ENCODE measurements around the gene PPM1H.
"Not testable (repeated sequence)": the region's sequence is repeated elsewhere in the genome, so short reads cannot be mapped to it uniquely, and the experiment has no call there.

PPM1H gene

DNA sequence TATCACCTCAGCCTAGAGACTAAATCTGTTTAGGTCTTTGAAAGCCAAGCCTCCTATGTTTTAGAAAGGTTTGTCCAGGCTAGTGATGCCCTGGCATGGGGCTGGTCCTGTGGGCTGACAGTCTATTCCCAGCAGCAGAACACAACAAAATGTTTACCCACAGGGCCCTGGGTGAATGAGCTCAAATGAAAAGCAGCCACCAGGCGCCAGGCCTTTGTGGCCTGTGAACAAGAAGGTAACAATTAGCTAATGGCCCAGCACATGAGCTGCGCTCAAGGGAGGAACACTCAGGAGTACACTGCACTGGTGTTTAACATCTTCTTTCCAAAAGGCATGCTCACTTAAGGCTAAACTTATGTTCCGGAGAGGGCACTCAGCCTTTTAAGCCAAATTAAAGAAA is 266.2 kb downstream of the PPM1H start:
- DNase-seq: no peak

DNA sequence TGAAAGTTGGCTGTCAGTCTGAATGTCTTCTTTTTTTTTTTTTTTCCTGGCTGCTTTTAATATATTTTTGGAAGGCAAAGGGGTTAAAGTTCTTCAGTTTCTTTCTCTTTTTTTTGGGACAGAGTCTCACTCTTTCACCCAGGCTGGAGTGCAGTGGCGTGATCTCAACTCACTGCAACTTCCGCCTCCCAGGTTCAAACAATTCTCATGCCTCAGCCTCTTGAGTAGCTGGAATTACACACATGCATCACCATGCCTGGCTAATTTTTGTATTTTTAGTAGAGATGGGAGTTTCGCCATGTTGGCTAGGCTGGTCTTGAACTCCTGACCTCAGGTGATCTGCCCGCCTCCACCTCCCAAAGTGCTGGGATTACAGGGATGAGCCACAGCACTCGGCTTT is 270.0 kb downstream of the PPM1H start:
- DNase-seq: not testable (repeated sequence)

DNA sequence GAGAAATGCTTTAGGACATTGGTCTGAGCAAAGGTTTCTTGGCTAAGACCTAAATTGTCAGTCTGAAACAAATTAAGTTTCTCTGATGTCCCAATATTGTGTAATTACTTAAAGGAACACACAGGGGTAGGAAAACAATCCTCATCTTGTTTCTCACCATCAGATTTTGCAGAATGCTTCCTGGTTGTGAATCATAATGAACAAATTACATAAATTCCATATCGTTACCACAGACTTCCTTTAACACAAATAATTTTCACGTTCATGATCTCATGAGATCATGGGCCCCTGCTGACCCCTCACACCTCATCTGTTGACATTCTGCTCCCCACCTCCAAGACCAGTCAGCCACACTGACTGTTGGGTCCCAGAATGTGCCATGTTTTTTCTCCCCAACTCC is 274.2 kb downstream of the PPM1H start:
- no peak for DNase-seq

DNA sequence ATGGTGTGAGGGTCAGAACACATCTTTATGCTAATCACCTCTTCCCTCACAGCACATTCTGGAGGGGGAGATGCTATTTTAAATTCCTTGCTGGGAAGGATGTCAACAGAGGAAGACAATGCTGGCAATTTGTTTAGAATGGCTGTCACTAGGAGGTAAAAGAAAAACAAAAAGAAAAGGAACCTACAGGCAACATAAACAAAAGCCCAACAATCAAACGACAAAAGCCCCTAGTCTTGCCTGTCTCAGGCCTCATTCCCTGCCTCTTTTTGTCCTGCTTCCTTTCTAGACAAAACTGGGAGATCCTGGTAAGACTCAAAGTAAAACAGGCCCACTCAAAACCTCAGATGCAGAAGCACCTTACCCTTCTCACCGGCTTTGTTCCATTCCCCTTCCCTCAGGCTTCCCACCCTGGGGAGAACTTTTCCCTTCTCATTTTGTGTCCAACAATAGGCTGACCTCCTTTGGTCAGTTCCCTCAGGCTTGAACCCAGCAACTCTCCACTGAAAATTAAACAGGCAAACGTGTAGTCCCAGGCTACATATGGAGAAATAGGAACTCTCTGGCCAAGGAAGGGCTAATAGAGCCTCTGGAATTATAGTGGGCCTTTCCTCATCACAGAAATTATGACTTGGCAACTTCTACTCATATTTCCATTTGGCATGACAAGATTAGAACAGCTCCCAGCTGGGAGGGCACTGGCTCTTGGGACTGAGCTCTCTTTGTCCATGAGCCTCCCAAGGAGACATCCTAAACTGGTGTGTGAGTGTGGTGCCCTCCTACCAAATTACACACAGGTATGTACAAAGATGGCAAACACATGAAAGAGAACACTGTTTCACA is 275.3 kb downstream of the PPM1H start:
- DNase-seq: no peak

GRCh38 chr12:62658910-62659309 is 276.0 kb downstream of the PPM1H start:
- DNase-seq: no peak

- no peak for DNase-seq
Measured at GRCh38 chr12:62657363-62657632, 277.7 kb downstream of the PPM1H start.

DNA sequence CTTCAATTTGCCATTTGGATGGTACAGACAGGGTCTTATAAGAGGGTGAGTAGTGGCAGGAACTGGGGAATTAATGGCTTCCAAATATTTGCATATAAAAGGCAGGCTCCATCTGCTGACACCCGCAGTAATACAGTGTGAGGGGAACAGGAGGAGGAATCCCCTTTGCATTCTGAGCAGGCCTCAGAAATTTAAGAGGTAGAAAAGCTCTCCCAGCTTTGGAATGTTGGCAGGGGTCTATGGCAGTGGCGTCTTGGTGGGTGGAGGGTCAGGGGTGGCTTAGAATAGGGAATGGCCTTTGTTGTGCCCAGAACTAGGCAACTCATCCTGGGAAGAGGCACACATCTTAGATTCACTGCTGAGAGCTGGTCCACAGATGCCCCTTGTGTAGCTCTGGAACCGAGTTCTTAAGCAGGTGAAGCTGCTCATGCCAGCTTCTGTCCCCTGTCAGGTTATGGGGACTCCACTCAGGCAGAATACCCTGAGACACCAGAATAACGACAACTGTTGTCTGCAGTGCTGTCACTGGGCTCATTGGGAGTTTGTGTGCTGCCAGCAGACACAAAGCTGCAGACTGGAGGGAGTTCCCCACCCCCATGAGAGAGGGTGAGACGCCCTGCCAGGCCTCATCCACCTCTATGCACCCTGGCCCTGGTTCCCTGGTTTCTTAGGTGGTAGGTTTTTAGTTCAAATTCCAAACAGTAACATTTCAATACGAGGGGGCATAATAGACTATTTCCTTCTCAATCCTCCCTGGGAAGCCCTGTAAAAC is 278.2 kb downstream of the PPM1H start:
- DNase-seq: no peak

DNA sequence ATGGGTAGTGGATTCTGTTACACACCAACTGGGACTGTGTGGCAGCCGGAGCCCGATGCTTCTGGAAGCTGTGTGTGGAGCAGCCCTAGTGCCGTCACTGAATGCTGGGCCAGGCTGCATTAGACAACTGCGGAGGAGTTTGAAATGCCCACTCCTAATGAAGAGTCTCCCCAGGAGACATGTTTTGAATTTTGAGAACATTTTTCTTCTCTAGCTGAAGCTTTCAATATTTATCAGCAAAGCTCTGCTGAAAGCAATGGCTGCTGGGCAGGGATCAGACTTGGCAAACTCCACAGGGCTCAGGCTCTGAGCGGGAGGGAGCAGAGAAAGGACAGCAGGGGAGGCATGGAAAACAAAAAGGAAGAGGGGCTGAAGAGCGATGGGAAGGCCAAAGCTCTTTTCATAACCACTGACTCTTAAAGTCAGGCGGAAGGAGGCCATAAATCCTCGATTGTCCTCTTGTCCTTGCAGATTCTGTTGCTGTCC is 279.2 kb downstream of the PPM1H start:
- no peak for DNase-seq

DNA sequence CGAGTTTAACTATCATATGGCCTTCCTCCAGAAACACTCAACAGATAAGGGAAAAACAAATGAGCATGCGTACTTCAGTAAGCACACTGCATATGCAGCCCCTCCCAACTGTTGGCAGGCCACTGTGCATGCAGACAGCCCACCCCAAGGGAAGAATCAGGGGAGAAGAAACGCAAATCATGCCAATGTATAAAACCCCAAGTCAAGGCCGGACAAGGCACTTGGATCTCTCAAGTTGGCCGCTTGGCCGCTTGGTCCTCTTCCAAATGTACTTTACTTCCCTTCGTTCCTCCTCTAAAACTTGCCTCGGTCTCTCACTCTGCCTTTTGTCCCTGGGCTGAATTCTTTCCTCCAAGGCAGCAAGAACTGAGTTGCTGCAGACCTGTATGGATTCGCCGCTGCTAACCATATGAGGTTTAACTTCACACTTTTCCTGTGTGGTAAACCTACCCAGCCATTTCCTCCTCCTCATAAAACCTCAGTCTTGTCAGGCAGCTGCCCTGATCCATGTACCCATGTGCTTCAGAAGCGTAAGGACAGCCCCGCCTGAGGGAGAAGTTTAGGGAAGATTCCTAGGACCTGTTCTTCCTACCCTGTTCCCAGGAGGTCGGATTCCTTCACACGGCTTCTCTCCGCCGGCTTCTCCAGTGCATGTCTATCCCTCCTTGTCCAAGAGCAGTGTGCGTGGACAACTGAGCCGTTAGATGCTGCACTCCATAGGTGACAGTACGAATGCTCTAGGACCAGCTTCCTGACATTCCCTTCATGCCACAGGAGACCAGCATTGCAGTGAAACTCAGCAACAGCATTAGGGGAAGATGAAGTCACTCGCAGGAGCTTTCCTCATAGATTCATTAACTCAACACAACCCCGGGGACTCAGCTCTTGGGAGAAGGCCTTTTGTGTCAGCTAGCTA is 280.4 kb downstream of the PPM1H start:
- DNase-seq: no peak

GRCh38 chr12:62653740-62654139 is 281.2 kb downstream of the PPM1H start:
- DNase-seq: no peak

DNA sequence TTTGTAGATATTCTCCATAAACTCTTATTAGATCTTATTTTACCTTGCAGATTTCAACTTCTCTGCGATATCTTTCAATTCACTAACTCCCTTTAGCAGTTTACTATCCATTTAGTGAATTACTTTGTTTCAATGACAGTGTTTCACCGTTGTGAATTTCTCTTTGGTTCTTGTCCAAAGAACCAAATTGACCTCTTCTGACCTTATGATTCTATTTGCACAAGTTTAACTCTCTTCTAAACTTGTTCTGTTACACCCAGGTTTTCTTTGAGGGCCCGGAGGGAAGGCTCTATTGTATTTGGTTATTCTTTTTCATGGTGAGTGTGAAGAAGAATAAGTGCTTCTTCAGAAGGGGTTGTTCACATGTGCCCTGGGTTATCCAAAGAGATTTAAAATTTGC is 281.6 kb downstream of the PPM1H start:
- DNase-seq: no peak

DNA sequence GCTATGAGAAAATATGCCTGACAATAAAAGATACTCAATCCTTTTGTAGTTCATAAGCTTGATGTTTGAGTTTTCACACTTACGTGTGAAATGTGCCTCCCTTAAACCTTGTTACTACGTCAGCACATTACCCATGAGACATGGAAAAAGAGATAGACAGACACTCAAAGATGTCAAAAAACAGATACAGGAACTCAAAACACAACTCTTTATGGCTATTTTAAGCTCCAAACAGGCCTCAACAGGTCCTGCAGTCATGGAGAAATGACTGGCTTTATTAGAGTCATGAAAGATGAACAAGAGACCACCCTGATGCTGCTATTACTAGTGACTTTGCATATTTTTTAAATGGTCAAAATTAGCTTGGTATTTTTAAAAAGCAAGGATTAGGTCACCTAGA is 283.8 kb downstream of the PPM1H start:
- no peak for DNase-seq

- no peak for DNase-seq
Measured at GRCh38 chr12:62649412-62650138, 285.4 kb downstream of the PPM1H start.

DNA sequence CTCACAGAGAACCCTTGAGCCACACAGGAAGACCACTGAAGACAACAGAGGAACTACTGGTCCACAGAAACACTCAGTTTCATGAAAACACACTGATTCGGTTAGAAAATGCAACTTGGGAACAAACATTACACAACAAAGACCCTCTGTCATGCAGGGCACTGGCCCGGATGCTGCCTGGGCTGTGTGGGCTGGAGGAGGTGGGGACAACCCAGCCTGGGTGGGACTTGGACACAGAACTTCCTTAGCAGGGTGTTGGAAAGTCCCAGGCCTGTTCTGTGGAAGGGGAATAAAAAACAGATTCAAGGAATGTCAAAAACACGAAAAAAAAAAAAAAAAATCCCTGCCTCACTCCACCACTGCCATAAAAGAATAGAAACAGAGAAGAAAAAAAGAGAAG is 287.4 kb downstream of the PPM1H start:
- no peak for DNase-seq

DNA sequence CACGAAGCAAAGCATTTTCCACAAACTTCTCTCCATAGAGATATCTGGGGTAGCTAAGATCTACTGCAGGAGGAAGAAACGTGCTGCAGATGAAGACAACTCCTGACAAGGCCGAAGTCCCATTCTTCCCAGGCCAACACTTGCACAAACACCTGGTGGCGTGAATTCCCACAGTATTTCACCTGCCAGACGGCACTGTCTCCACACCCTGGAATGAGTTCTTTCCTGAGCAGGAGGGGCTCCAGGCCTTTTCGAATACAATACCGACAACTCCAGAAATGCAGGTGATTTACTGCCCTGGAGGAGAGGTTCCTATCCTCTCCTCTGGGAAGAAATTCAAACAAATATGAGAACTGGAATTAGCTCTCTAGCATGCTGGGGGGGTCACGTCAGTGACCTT is 288.4 kb downstream of the PPM1H start:
- DNase-seq: no peak

- DNase-seq: no peak
Measured at GRCh38 chr12:62643486-62643885, 291.5 kb downstream of the PPM1H start.

GRCh38 chr12:62642486-62642885 is 292.5 kb downstream of the PPM1H start:
- DNase-seq: no peak

GRCh38 chr12:62640910-62641448 is 294.0 kb downstream of the PPM1H start:
- DNase-seq: no peak

DNA sequence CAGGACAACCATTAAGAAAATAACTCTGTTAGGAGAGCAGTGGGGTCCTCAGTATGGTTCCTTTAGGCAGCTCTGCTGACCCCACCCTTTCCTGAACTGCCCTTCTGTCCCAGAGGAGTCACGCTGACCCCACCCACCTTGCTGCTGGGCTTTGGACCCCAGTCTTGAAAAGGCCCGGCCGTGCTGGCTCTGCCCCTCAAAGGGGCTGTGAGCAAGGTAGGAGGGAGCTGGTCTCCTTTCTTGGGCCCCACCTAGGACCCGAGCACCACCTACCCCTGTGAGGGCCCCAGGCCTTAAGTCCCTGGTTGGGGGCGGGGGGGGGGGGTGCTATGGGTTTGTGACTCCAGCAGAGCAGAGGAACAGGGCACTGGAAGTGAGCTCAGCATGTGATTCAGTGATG is 297.3 kb downstream of the PPM1H start:
- no peak for DNase-seq

DNA sequence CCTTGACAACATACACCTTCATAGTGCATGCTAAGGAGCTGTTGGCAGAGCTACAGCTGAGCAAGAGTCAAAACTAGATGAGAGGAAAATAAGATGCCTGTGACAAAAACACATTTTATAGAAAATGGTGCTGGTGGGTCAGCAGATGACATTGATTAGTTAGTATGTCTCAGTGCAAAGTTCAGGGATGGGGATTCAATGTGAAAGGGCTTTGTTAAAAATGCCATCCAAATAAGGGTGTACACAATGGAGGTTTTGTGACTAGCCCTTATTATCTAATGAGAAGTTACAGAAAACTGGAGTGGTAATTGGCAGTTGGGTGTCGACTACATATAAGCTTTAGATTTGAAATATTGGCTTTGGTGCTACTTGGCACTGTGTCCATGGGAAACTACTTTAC is 299.3 kb downstream of the PPM1H start:
- no peak for DNase-seq

GRCh38 chr12:62632411-62632918 is 302.5 kb downstream of the PPM1H start:
- DNase-seq: no peak
